Bronchial epithelial cell (primary cell): ENCODE results near the gene LDLRAD3. TPM values are rescaled to one million over a fixed set of nuclear protein-coding genes. Genes with fewer than 3 reads are reported as not detected.

Source experiments
- DNase-seq: peaks from one replicate; pipeline ENCODE4 v3.0.0-alpha.2; 2010; ENCODE audit warnings: low read depth
- FAIRE-seq: peaks from 2 replicates; lab custom pipeline; 2011; peaks lifted over from hg19 to GRCh38; lab: Jason Lieb, UNC
- H3K27me3 ChIP-seq: 2 replicates; pipeline ENCODE4 v1.5.1; 2011; ENCODE audit warnings: low read length; ENCODE audit not compliant: control insufficient read depth, insufficient read depth
- H3K36me3 ChIP-seq: 2 replicates; pipeline ENCODE4 v1.5.1; 2011; ENCODE audit warnings: low read length; ENCODE audit not compliant: control insufficient read depth, insufficient read depth
- H3K4me3 ChIP-seq: 2 replicates; pipeline ENCODE4 v1.5.1; 2011; ENCODE audit warnings: mild to moderate bottlenecking, low read depth, low read length, control low read depth
- total RNA-seq: library from RNA; depleted of rRNA; stranded (reverse); fragments of >200 nt; gene quantifications from 2 replicates; pipeline ENCODE4 v1.2.1, GENCODE V29; 2014
- TF ChIP-seq, protein P1 (sequence below): IDR thresholded peaks from 2 replicates; pipeline ENCODE4 v1.5.1; 2011; ENCODE audit warnings: mild to moderate bottlenecking, moderate library complexity, low read length, control low read depth, inconsistent platforms; ENCODE audit not compliant: insufficient read depth, severe bottlenecking

Gene LDLRAD3
- total RNA-seq, 1 donor from 2014 or later, result 4.7 TPM

DNA sequence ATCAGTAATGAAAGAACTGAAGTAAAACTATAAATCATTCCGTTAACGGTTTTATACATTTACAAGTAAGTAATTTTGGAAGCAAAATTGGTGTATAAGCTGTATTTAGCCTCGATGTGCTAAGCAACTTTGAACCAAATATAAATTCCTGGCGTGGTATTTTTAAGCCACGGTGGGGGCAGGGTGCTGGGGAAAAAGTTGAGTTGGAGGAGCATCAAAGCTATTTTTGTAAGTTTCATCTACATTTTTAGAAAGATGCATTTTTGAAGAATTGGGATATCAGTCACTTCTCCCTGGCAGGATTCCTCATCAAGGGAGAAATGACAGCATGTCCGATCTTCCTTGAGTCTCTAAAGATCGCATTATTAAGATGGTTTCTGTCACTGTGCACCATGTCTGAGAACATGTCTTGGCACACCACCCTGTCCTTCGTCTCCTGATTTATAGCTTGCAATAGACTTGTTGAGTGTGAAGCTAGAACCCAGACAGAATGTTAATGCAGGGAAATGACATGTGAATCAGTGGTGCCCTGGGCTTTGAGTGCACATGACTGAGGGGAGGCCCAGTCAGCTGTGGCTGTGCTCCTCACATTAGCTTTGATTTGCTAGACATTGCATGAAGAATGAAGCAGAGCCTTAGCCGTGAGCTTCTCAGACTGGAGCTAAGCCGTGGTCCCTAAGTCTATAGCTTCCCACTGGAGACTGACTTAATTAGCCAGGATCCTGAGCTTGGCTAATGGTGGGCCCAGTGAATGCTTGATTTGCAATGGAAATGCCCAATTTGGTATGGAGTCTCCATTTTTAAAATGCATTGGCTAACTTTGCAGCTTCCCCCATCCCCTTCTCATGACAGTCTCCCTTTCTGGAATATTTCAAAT is 218.4 kb downstream of the LDLRAD3 start:
- DNase-seq (no peak), FAIRE-seq (no peak)
- no peaks in the 10 kb centered on the region for H3K27me3 ChIP-seq
- H3K36me3 ChIP-seq, result no peaks in the 10 kb centered on the region
- TF ChIP-seq, protein P1, sequence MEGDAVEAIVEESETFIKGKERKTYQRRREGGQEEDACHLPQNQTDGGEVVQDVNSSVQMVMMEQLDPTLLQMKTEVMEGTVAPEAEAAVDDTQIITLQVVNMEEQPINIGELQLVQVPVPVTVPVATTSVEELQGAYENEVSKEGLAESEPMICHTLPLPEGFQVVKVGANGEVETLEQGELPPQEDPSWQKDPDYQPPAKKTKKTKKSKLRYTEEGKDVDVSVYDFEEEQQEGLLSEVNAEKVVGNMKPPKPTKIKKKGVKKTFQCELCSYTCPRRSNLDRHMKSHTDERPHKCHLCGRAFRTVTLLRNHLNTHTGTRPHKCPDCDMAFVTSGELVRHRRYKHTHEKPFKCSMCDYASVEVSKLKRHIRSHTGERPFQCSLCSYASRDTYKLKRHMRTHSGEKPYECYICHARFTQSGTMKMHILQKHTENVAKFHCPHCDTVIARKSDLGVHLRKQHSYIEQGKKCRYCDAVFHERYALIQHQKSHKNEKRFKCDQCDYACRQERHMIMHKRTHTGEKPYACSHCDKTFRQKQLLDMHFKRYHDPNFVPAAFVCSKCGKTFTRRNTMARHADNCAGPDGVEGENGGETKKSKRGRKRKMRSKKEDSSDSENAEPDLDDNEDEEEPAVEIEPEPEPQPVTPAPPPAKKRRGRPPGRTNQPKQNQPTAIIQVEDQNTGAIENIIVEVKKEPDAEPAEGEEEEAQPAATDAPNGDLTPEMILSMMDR, result no peak
- no peak overlapping the region for H3K4me3 ChIP-seq

DNA sequence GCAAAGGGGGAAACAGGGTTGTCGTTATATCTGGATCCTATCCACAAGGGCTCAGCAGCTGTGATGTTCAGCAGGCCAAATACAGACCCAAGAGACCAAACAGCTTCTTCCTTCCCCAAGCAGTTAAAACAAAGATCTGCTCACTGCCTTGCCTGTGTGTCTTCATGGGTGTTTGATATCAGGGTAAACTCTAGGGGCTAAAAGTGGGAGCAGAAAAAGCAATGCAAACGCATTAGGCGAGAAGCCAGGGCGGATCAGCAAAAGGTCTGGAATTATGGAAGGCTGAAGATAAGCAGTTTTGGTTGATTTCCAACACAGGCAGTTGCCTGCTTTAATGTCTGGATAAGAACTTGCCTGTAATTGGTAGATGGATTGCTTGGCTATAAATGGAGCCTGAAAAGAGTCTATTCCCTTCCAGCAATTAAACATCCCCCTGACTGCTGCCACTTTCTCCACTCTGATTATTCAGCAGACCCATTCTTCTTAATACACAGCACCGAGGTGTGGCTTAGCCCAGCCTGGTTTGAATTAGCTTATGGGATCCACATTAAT is 219.1 kb downstream of the LDLRAD3 start:
- FAIRE-seq, result no peak
- Histone ChIP-seq H3K4me3 (no peak overlapping the region), H3K27me3 (no peaks in the 10 kb centered on the region), H3K36me3 (no peaks in the 10 kb centered on the region)
- DNase-seq, result no peak
- TF ChIP-seq, protein P1, result no peak

DNA sequence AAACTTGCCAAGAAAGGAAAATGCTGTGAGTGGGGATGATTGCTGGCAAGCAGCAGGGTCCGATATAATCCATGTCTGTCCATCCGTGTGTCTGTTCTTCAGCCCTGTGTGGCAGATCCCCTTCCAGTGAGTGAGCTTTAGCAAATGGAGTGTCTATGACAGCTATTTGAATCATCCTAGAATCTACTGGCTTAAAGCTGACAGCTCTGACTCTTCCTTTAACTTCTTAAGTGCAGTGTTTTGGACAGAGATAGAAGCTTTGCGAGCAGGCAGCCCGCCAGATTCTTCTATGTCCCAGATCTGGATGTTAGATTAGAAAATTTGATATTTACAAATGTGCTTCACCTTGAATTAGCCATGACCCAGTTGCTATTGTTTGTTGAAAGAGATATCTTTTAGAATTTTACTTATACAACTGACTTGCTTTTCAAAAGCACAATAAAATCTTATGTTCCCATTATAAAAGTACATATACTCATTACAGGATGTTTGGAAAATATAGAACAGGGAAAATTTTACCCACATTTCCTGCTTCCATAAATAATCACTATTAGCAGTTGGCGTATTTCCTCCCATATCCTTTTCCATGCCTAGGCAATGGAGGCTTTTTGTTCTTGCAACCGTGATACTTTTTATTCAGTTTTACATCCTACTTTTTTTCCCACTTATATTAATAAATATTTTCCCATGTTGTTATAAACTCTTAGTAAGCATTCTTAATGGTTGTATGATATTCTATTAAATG is 220.8 kb downstream of the LDLRAD3 start:
- Histone ChIP-seq H3K36me3 (no peaks in the 10 kb centered on the region), H3K4me3 (no peak overlapping the region), H3K27me3 (no peaks in the 10 kb centered on the region)
- DNase-seq, result peak; percentile 32
- FAIRE-seq, result no peak
- TF ChIP-seq, protein P1, result no peak

DNA sequence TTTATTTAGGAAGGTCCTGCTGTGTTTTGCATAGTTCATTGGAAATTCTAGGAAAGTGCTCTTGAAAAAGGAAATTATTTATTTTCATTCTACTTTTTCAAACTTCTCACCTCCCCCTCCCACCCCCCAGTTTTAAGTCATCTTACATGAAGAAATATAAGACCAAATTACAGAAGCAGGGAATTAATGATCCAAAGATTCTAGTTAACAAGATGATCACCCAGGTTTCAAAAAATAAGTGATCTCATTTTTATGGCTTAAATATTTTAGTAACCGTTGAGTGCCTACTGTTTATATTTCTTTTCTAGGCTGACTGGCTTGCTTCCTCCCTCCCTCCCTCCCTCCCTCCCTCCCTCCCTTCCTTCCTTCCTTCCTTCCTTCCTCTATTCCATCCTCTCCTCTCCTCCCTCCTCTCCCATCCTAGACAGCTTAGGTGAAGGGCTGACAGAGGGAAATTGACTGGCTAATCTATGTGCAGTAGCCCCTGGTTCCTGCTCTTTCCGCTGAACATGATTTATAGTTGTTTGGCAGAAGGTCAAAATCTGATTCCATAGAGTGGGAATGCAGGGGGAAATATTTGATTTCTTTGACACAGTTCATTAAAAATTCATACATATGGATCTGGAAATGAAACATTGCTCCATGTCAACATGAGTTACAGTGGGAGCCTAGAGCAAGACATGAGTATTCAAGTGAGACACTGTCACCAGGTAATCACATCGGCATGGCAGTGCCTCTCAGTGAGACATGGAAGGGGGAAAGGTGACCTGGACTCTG is 221.9 kb downstream of the LDLRAD3 start:
- H3K4me3 ChIP-seq, result no peak overlapping the region
- DNase-seq (no peak), FAIRE-seq (no peak)
- no peaks in the 10 kb centered on the region for H3K27me3 ChIP-seq
- no peaks in the 10 kb centered on the region for H3K36me3 ChIP-seq
- TF ChIP-seq, protein P1, result no peak

DNA sequence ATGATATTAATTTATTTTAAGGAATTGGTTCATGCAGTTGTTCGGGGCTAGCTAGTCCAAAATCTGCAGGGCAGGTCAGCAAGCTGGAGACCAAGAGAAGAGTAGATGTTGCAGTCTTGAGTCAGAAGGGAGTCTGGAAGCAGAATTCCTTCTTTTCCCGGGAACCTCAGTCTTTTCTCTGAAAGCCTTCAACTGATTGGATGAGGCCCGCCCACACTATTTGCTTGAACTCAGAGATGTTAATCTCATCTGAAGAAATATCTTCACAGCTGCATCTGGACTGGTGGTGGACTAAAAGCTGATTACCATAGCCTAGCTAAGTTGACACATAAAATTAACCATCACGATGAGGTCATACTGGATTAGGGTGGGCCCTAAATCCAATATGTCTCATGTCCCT is 223.2 kb downstream of the LDLRAD3 start:
- TF ChIP-seq, protein P1, result no peak
- no peaks in the 10 kb centered on the region for H3K36me3 ChIP-seq
- FAIRE-seq (no peak), DNase-seq (no peak)
- H3K27me3 ChIP-seq, result no peaks in the 10 kb centered on the region
- no peak overlapping the region for H3K4me3 ChIP-seq
